Cerebellar cortex (tissue), 1 donor: ENCODE measurements around the gene ANKRD40CL.

Experiments
- DNase-seq: peaks from one replicate; pipeline ENCODE4 v3.0.0-alpha.2; 2015; ENCODE audit warnings: low spot score

The ANKRD40CL gene

GRCh38 chr17:50787106-50787505, 19.8 kb upstream of the ANKRD40CL start:
- DNase-seq = peak; percentile 64

GRCh38 chr17:50785946-50786570, 18.7 kb upstream of the ANKRD40CL start:
- peak; percentile 88 for DNase-seq

- DNase-seq = no peak
Observed at GRCh38 chr17:50785126-50785525, 17.8 kb upstream of the ANKRD40CL start.

GRCh38 chr17:50783905-50784304, 16.6 kb upstream of the ANKRD40CL start:
- no peak for DNase-seq

GRCh38 chr17:50783193-50783660, 15.9 kb upstream of the ANKRD40CL start:
- DNase-seq = peak; percentile 88

GRCh38 chr17:50781167-50781566, 13.8 kb upstream of the ANKRD40CL start:
- DNase-seq = peak; percentile 37

- DNase-seq = no peak
Observed at GRCh38 chr17:50779747-50780353, 12.5 kb upstream of the ANKRD40CL start.

GRCh38 chr17:50778988-50779387, 11.7 kb upstream of the ANKRD40CL start:
- no peak for DNase-seq

GRCh38 chr17:50778471-50778870, 11.2 kb upstream of the ANKRD40CL start:
- DNase-seq = no peak

- no peak for DNase-seq
Observed at GRCh38 chr17:50775926-50776325, 8.6 kb upstream of the ANKRD40CL start.

- no peak for DNase-seq
Observed at GRCh38 chr17:50774225-50774803, 7.0 kb upstream of the ANKRD40CL start.

- no peak for DNase-seq
Observed at GRCh38 chr17:50771991-50772785, 4.9 kb upstream of the ANKRD40CL start.

GRCh38 chr17:50770346-50770745, 3.0 kb upstream of the ANKRD40CL start:
- no peak for DNase-seq

- no peak for DNase-seq
Observed at GRCh38 chr17:50769884-50770283, 2.6 kb upstream of the ANKRD40CL start.

GRCh38 chr17:50768346-50768761, 1.0 kb upstream of the ANKRD40CL start:
- no peak for DNase-seq

- DNase-seq = no peak
Observed at GRCh38 chr17:50767030-50767429, 288 bp downstream of the ANKRD40CL start.

GRCh38 chr17:50766222-50767023, 895 bp downstream of the ANKRD40CL start:
- no peak for DNase-seq

GRCh38 chr17:50765454-50766221, 1.7 kb downstream of the ANKRD40CL start:
- peak; percentile 35 for DNase-seq

- DNase-seq = no peak
Observed at GRCh38 chr17:50764734-50765149, 2.6 kb downstream of the ANKRD40CL start.

GRCh38 chr17:50763716-50764475, 3.4 kb downstream of the ANKRD40CL start:
- DNase-seq = peak; percentile 78
